Astrocyte of the cerebellum (primary cell): ENCODE data around the gene DOCK2.

Source experiments
- DNase-seq: peaks from one replicate; pipeline ENCODE4 v3.0.0-alpha.2; 2011; ENCODE audit warnings: low read depth
- H3K4me3 ChIP-seq: 2 replicates; pipeline ENCODE4 v1.5.1; 2011; ENCODE audit warnings: mild to moderate bottlenecking, low read depth, low read length, moderate library complexity
- in situ Hi-C: cut with HindIII; loops from 2 replicates; pipeline ENCODE4 v1.10.0; 2017; ENCODE audit warnings: low sequenced_read_pairs
- TF ChIP-seq, protein P1 (sequence below): IDR thresholded peaks from 2 replicates; pipeline ENCODE4 v1.5.1; 2012; ENCODE audit warnings: low read length, low read depth, moderate library complexity, mild to moderate bottlenecking; ENCODE audit errors: missing control alignments

Gene DOCK2

DNA sequence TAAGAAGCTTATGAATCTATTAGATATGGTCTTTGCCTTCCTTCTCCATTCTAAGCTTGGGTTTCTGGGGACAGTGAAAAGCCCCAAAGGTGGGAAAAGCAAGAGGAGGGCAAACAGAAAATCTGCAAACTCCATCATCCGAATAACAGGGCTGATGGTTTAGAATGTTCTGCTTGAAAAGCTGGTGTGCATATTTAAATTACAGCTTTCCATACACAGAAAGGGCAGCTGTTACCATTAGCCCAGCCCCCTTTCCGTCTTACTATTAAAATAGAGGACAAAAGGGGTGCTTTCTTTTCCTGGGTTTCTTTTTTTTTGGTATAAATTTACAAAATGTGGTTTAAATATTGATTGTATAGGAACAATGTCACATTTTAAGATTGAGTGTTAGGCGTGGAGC, 321.2 kb downstream of the DOCK2 start:
- H3K4me3 ChIP-seq = no peak overlapping the region
- in situ Hi-C loops = no loop called here
- no peak for DNase-seq
- TF ChIP-seq, protein P1, sequence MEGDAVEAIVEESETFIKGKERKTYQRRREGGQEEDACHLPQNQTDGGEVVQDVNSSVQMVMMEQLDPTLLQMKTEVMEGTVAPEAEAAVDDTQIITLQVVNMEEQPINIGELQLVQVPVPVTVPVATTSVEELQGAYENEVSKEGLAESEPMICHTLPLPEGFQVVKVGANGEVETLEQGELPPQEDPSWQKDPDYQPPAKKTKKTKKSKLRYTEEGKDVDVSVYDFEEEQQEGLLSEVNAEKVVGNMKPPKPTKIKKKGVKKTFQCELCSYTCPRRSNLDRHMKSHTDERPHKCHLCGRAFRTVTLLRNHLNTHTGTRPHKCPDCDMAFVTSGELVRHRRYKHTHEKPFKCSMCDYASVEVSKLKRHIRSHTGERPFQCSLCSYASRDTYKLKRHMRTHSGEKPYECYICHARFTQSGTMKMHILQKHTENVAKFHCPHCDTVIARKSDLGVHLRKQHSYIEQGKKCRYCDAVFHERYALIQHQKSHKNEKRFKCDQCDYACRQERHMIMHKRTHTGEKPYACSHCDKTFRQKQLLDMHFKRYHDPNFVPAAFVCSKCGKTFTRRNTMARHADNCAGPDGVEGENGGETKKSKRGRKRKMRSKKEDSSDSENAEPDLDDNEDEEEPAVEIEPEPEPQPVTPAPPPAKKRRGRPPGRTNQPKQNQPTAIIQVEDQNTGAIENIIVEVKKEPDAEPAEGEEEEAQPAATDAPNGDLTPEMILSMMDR = no peak

DNA sequence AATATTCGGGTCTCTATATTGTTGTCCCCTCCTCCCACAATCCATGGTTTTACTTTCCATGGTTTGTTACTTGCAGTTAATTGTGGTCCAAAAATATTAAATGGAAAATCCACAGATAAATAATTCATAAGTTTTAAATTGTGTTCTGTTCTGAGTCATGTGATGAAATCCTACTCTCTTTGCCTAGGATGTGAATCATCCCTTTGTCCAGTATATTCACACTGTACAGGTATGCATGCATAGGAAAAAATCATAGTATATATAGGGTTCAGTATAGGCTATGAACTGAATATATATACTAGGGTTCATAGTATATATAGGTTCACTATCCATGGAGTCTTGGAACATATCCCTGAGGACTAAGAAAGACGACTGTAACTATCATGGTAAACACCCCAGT, 323.6 kb downstream of the DOCK2 start:
- H3K4me3 ChIP-seq = no peak overlapping the region
- TF ChIP-seq, protein P1 = no peak
- in situ Hi-C loops = no loop called here
- no peak for DNase-seq

DNA sequence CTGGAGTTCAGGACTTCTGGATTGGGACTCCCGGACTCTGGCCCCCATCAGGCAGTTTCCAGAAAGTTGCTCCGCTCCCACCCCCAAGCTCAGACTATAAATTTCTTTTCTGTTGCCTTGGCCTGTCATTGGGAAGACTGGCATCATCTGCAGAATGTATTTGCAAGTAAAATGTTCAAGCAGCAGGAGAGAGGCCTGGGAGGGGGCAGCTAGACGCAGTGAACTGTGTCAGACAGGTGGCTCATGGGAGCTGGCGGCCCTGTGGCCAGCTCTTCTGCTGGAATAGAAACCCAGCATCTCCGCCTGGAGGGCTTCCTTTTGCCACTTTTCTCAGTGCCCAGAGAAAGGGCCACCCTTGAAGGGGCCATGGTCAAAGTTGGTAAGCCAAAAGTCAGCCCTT, 327.2 kb downstream of the DOCK2 start:
- DNase-seq = no peak
- in situ Hi-C loops = no loop called here
- no peak overlapping the region for H3K4me3 ChIP-seq
- TF ChIP-seq, protein P1 = no peak

- no peak overlapping the region for H3K4me3 ChIP-seq
- DNase-seq = no peak
- in situ Hi-C loops = no loop called here
- TF ChIP-seq, protein P1 = no peak
Measured at GRCh38 chr5:169970339-169970738, 333.3 kb downstream of the DOCK2 start.

GRCh38 chr5:169970911-169971765, 334.1 kb downstream of the DOCK2 start:
- peak overlapping the region; percentile 1 for H3K4me3 ChIP-seq
- DNase-seq = peak; percentile 48
- in situ Hi-C loops = no loop called here
- TF ChIP-seq, protein P1 = no peak

DNA sequence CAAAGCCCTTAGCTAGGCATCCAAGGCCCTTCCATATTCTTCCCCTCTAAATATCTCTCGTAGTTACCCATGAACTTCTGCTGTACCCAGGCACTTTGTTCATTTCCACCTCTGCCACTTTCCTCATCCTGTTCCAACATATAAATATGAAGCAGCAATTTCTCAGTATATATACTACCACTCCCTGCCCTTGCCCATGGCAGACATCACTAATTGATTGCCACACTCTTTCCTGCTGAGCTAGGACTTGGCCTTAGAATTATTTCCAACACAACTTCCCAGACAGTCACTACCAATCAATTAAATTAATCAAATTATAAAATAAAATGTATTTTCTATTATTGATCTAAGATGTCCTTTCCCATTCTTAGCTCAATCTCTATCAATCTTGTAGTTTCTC, 334.7 kb downstream of the DOCK2 start:
- TF ChIP-seq, protein P1 = no peak
- no peak for DNase-seq
- in situ Hi-C loops = no loop called here
- H3K4me3 ChIP-seq = no peak overlapping the region
